K562 (cell line): ENCODE results near the gene HNRNPA2B1. TPM values are rescaled to one million over a fixed set of nuclear protein-coding genes. Genes with fewer than 3 reads are reported as not detected.
A peak's percentile ranks its signal among the peaks of the same experiment; 100 is the strongest.

Experiments used
- AFF4 ChIP-seq: sonication (generic); formaldehyde crosslinking; IDR thresholded peaks from 2 replicates; pipeline ENCODE4 v1.8.0; 2023; ENCODE audit warnings: mild to moderate bottlenecking, missing genetic modification reagents
- DDX20 ChIP-seq: fragments of 450-650 bp; IDR thresholded peaks from 2 replicates; pipeline ENCODE4 v1.6.1; 2016; ENCODE audit warnings: missing genetic modification characterization, low read depth, mild to moderate bottlenecking, missing compliant biosample characterization, moderate library complexity
- ELK3 ChIP-seq: fragments of 450-650 bp; formaldehyde crosslinking; IDR thresholded peaks from 2 replicates; pipeline ENCODE4 v1.4.0; 2020; ENCODE audit warnings: mild to moderate bottlenecking
- ESRRA ChIP-seq: fragments of 450-650 bp; IDR thresholded peaks from 2 replicates; pipeline ENCODE4 v1.6.1; 2014; ENCODE audit warnings: low read depth, mild to moderate bottlenecking, moderate library complexity, borderline replicate concordance
- FOXA3 ChIP-seq, 2 experiments: fragments of 450-650 bp in 1 of 2; sonication (generic) in 1 of 2; formaldehyde crosslinking; IDR thresholded peaks in 1 of 2; conservative IDR thresholded peaks in 1 of 2; 2 replicates each; pipeline versions ENCODE4 v1.4.0 to v1.8.0; 2020 to 2022; ENCODE audit warnings: mild to moderate bottlenecking in 2 of 2, missing genetic modification reagents in 1 of 2
- MAFG ChIP-seq: fragments of 450-650 bp; conservative IDR thresholded peaks from 2 replicates; pipeline ENCODE4 v1.6.1; 2016; ENCODE audit warnings: missing genetic modification characterization, missing compliant biosample characterization
- SAFB2 ChIP-seq: fragments of 200-400 bp; formaldehyde crosslinking; IDR thresholded peaks from 2 replicates; pipeline ENCODE4 v1.6.1; 2018; ENCODE audit warnings: borderline replicate concordance, low read length, low read depth, moderate library complexity; ENCODE audit not compliant: severe bottlenecking
- SNIP1 ChIP-seq: fragments of 450-650 bp; IDR thresholded peaks from 2 replicates; pipeline ENCODE4 v1.7.1; 2017; ENCODE audit warnings: low read depth, mild to moderate bottlenecking
- SPI1 ChIP-seq: IDR thresholded peaks from 2 replicates; pipeline ENCODE4 v1.6.1; 2011; ENCODE audit warnings: low read depth, low read length, control low read depth, borderline replicate concordance
- TCF3 ChIP-seq: sonication (generic); formaldehyde crosslinking; IDR thresholded peaks from 2 replicates; pipeline ENCODE4 v1.4.0; 2020; ENCODE audit warnings: mild to moderate bottlenecking, missing genetic modification reagents
- ZNF263 ChIP-seq: sonication (generic); formaldehyde crosslinking; IDR thresholded peaks from 2 replicates; pipeline ENCODE4 v1.8.0; 2022; ENCODE audit warnings: mild to moderate bottlenecking, missing genetic modification reagents, borderline replicate concordance
- polyA plus RNA-seq, 8 experiments: library from polyadenylated mRNA; depleted of rRNA in 4 of 8; stranded (reverse) in 5 of 8; unstranded in 3 of 8; fragments of >200 nt; fragmentation: Nextera tagmentation in 2 of 8; fragmentation: Illumina TruSeq in 1 of 8; extraction: Ambion mirVana in 2 of 8; extraction: Trizol in 1 of 8; gene quantifications; 2 replicates each; pipeline versions ENCODE4 v1.2.1 to v1.2.3, GENCODE V29; 2011 to 2014; ENCODE audit warnings: inconsistent platforms in 1 of 8, missing spikeins in 1 of 8
- total RNA-seq, 7 experiments: library from RNA; depleted of rRNA in 6 of 7; stranded (reverse); fragments of >200 nt in 6 of 7; fragmentation: Illumina TruSeq in 2 of 7; extraction: Trizol in 2 of 7; gene quantifications; 2 replicates each; pipeline versions ENCODE4 v1.2.1 to v1.2.3, GENCODE V29; 2011 to 2021; ENCODE audit warnings: low replicate concordance in 1 of 7
- TF ChIP-seq, protein P1 (sequence below): IDR thresholded peaks from 2 replicates; pipeline ENCODE4 v1.6.1; 2011; ENCODE audit not compliant: insufficient read length; ENCODE audit errors: extremely low read depth
- TF ChIP-seq, protein P2 (sequence below): fragments of 250-450 bp; sonication (Bioruptor Pico); IDR thresholded peaks from 2 replicates; pipeline ENCODE4 v1.8.0; 2022; ENCODE audit warnings: moderate library complexity, mild to moderate bottlenecking, inconsistent platforms

The HNRNPA2B1 gene
- total and polyA plus RNA-seq, 9 of the 15 experiments (the other 6 are each of a cell fraction or from before 2014, with no cell fraction given) = 630 to 1,989 (median 865) TPM

GRCh38 chr7:26187380-26188205, 13.0 kb downstream of the HNRNPA2B1 start (continued):
- TF ChIP-seq ELK3 (no peak; the same call in 1 of the 2 replicates), TCF3 (CRISPR knock-in tag) (no peak), FOXA3 (CRISPR knock-in tag; conservative IDR thresholded peaks at IDR 0.05 in 1 of 2, IDR thresholded peaks at IDR 0.05 in 1 of 2) (peak in 1 of 2 experiments; percentile 22; a peak in 1 of 4 replicates), DDX20 (no peak), ESRRA (no peak), SAFB2 (no peak), ZNF263 (CRISPR knock-in tag) (no peak), AFF4 (CRISPR knock-in tag) (no peak; the same call in 1 of the 2 replicates), SNIP1 (no peak), SPI1 (peak; percentile 71; the same call in 1 of the 2 replicates), MAFG (tag) (no peak)
- TF ChIP-seq, protein P1, sequence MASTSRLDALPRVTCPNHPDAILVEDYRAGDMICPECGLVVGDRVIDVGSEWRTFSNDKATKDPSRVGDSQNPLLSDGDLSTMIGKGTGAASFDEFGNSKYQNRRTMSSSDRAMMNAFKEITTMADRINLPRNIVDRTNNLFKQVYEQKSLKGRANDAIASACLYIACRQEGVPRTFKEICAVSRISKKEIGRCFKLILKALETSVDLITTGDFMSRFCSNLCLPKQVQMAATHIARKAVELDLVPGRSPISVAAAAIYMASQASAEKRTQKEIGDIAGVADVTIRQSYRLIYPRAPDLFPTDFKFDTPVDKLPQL = no peak
- TF ChIP-seq, protein P2, sequence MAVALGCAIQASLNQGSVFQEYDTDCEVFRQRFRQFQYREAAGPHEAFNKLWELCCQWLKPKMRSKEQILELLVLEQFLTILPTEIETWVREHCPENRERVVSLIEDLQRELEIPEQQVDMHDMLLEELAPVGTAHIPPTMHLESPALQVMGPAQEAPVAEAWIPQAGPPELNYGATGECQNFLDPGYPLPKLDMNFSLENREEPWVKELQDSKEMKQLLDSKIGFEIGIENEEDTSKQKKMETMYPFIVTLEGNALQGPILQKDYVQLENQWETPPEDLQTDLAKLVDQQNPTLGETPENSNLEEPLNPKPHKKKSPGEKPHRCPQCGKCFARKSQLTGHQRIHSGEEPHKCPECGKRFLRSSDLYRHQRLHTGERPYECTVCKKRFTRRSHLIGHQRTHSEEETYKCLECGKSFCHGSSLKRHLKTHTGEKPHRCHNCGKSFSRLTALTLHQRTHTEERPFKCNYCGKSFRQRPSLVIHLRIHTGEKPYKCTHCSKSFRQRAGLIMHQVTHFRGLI (CRISPR knock-in tag) = no peak
